Neuron (in vitro differentiated cells): Measurements from ENCODE around the gene FAM210A.

Source experiments
- H2AFZ ChIP-seq: one replicate; pipeline ENCODE4 v1.6.1; 2013; ENCODE audit warnings: low read depth, mild to moderate bottlenecking, inconsistent platforms, low read length, moderate library complexity
- H3K27me3 ChIP-seq: one replicate; pipeline ENCODE4 v1.6.1; 2013; ENCODE audit warnings: low read length; ENCODE audit not compliant: insufficient read depth
- H3K36me3 ChIP-seq: one replicate; pipeline ENCODE4 v1.6.1; 2013; ENCODE audit warnings: low read length; ENCODE audit not compliant: insufficient read depth
- H3K4me1 ChIP-seq: one replicate; pipeline ENCODE4 v1.6.1; 2013; ENCODE audit warnings: low read length; ENCODE audit not compliant: insufficient read depth
- H3K4me3 ChIP-seq: 2 replicates; pipeline ENCODE4 v1.5.1; 2013; ENCODE audit warnings: mild to moderate bottlenecking, low read length, moderate library complexity
- H3K9me3 ChIP-seq: one replicate; pipeline ENCODE4 v1.6.1; 2013; ENCODE audit warnings: low read length

The FAM210A gene

GRCh38 chr18:13613591-13614501 is 112.5 kb downstream of the FAM210A start:
- Histone ChIP-seq H3K9me3 (no peaks in the 10 kb centered on the region), H3K4me3 (no peak overlapping the region), H3K27me3 (peaks cover 29% of the 10 kb centered on the region), H3K4me1 (peaks cover 17% of the 10 kb centered on the region), H3K36me3 (no peaks in the 10 kb centered on the region), H2AFZ (no peak overlapping the region)
